Left cardiac atrium (tissue), 4 donors: Measurements from ENCODE around the gene SCN11A. TPM values are rescaled to one million over a fixed set of nuclear protein-coding genes. Genes with fewer than 3 reads are reported as not detected.

Experiments
- ATAC-seq, 2 donors: fragments of 200-7000 bp; cut with Tn5 transposase; one replicate each; pipeline ENCODE4 v1.9.1; 2020; ENCODE audit warnings: mild to moderate bottlenecking in 2 of 2, moderate library complexity in 2 of 2
- DNase-seq: peaks from one replicate; pipeline ENCODE4 v3.0.0-alpha.2; 2020
- intact Hi-C, 2 donors: fragments of 100-400 bp; cut with DNase I; formaldehyde crosslinking; loops; one replicate each; pipeline versions ENCODE4 v1.14.1 to v1.15.1; 2022 to 2023
- long read RNA-seq: library from polyadenylated mRNA; unstranded; transcript quantifications from one replicate; pipeline ENCODE4 v2.0.0, GENCODE V29; 2021
- total RNA-seq, 2 donors: library from RNA; stranded (reverse); fragmentation: NEBNext Ultra II Directional; extraction: Animal tissue kit (Norgen Biotek cat#: 25700); gene quantifications; one replicate each; pipeline ENCODE4 v1.2.1, GENCODE V29; 2021
- donor health status: DM: no; HTN: yes; CAD: no.
- donor health status: DM: no; HTN: yes; CAD: no; lungs with severe emphysema.
- donor health status: DM: yes; HTN: yes; CAD: no.
- donor health status: Dilated cardiomyopathy.

Gene SCN11A
- total RNA-seq: not detected
- long read RNA-seq: 0 reads

DNA sequence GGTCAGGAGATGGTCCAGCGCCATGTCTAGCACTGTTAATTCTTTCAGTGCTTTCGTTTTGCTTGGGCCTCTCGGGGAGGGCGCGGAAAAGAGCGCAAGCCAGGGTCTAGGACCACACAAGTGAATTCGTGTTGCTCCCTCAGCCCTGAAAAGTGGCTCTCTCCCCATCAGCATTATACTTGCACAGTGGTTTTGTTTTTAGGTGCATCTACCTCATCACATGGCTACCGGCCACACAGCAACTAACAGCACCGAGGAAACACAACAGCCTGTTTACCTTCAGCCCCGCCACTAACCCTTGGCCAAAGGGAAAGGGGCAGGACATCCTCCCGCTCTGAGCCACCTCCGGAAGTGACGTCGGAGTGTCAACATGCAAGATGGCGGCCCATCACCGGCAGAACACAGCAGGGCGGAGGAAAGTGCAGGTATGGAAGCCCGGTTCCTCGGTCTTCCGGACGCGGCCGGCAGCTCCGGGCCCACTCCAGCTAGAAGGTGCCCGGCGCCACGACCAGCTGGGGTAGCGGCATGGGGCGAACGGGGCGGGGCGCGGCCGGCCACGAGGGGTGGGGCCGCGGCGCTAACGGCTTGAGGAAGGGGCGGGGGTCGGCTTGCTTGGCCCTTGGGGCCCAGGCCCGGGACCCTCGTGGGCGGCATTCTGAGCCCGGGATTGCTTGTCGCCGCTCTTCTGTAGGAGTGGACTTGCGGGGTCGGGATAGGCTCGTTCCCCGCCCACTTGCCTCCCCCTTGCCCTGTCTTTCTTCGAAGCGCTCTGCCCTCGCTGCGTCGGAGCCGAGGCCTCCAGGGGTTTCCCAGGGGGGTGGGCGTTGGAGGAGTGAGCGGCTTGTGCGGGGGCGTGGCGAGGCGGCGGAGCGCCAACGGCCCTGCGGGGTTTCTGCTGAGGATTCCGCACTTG lies at the start of gene SCN11A, which contains the start of gene WDR48:
SCN11A (minus strand) TSS at position 296 of the 913 bp plus-strand sequence. CDS start 101,582 bp downstream, outside the sequence.
WDR48 (plus strand) TSS at position 368 of the 913 bp plus-strand sequence; CDS start at position 378, 10 bp downstream.
- peak; percentile 96 for DNase-seq
- intact Hi-C loops: no loop called here
- ATAC-seq: peak; percentile 100

DNA sequence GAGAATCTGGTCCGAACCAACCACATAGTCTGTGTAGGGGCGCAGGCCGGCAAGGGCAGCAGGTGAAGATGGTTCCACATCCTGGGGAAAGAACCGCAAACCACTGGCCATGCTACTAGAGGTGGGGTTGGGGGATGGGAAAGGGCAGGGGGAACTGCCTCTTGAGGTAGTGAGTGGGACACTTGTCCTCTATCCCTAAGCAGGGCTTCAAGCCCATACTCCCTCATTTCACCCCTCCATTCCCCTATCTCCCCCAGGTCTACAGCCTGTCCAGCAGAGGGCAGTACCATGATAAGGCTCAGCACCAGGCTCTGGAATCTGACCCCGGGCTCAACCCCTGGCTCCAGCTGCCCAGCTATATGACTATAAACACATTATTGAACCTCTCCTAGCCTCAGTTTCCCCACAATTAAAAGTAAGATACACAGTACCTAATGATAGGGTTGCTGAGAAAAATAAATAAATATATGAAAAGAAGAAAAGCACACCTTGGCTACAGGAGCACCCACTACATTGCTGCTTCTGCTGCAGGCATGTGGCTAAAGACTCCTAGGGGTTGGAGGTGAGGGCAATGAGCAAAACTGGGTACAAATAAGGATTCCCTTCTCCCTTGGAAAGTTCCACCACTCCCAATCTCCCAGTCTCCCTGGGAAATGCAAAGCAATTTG lies 49.4 kb upstream of the SCN11A start:
- ATAC-seq (peak; percentile 47 to 54), DNase-seq (no peak)
- intact Hi-C loops: no loop called here

DNA sequence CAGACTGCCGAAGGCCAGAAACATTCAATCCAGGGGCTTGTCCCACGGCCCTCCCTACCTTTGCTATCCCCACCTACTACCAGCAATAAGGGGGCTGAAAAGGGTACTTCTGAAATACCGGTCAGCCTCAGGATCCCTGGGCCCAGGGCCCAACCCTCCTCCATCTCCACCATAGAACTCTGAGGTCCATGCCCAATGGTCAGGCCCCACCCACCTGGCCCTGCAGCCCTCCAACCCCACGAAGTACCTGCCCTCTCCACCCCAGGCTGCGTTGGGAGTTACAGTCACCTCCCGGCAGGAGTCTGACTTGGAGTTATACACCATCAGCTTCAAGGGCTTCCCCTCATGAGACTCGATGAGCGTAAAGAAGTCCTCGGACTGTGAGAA lies 48.7 kb upstream of the SCN11A start:
- DNase-seq (no peak), ATAC-seq (no peak)
- intact Hi-C loops: no loop called here

DNA sequence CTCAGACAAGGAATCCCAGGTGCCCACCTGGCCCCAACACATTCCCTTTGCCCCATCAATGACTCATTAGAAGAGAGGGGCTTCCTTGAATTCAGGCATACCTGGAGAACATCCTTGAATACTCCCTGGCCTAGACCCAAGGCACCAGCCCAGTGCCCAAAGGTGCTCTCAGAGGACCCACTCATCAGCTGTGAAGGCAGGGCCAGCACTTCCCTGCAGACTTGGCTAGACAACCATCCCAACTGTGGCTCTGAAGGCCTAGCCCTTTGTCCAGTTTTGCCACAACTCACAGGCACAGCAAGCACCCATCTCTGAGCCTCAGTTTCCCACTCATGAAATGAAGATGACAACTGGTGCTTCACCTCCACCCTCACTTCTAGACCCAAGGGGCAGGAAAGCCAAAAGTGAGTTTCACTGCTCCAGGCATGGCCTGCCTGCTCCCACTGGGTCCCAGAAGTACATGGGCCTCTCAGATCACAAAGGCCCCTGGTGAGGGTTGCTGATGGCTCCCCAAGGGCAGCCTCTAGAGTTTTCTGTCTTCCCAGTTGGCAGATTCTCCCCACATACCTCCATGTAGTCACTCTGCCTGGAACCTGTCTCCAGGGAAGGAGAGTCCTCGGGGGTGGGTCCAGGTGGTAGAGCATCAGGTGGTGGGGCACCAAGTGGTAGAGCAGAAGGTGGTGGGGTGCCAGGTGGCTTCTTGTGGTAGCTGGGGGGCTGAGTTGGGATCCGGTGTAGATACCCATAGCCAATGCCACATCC lies 48.2 kb upstream of the SCN11A start:
- DNase-seq (no peak), ATAC-seq (no peak)
- intact Hi-C loops: no loop called here

DNA sequence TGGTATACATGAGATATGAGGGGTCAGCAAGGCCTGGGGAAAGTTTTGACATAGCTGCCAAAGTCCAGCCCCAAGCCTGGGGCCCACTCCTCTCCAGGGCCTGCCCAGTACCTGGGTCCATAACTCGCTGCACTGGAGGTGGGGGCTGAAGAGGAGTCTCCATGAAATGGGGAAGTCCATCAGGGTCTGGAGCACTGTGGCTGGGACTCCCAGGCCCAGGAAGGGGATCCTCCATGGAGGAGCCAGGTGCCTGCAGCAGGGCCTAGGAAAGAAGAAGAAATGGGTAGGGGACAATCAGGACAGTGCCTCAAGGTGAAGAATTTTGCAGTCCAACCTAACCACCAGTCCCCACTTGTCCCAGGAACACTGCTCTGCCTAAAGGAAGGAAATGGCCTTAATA lies 47.5 kb upstream of the SCN11A start:
- no peak for DNase-seq
- ATAC-seq: no peak
- intact Hi-C loops: no loop called here

DNA sequence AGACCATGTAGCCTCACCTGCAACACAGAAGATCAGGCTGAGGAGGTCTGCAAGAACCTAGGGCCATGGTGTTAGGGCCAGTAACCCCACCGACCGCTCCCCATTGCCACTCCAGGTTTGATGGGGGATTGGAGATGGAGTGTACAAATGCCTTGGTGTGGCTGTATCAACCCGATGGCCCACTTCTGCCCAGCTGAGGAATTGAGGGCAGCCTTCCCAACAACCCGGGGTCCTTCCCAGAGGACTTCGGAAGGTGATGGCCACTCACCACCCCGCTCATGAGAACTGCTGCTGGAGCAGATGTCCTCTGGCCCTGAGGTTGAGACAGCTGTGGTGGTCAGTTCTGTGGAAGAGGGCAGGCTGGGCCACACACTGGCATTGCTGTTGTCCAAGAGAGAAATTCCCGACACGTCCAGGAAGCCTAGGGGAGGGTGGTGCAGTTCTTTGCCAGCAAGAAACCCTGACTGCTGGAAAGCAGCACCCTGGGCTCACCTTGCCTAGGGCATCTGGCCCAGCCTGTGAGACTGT lies 46.8 kb upstream of the SCN11A start:
- intact Hi-C loops: no loop called here
- no peak for DNase-seq
- ATAC-seq: no peak

DNA sequence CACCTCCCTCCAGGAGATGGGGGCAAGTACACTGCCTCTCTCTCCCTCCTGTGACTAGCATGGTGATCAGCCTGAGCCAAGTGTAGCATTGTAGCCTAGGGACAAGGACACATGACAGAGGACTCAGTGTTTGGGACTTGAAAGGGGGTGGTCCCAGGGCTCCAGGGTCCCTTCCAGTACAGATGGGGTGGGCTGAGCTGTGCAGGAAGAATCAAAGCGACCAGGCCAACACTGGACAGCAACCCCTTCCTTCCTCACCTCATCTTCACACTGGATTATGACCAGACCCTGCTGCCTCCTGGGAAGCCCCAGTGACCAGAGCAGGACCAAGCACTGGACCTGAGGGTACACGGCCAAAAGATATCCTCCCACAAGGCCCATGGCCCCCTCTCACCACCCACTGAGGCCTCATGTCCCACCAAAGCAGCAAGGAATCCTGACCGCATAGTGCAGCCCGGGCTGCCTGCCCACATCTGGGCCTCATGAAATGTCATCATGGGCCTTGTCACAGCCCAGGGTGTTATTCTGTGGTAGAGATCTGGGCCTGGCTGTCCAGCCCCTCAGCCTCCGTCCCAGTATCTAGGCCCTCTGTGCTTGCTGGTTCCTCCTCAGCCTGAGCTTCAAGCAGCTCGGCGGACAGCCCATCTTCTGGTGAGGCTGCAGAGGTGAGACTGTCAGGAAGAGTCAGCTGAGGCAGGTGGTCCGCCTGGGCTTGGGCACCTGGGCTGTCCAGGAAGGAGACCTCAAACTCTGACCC lies 46.1 kb upstream of the SCN11A start:
- intact Hi-C loops: no loop called here
- ATAC-seq: no peak
- DNase-seq: no peak

DNA sequence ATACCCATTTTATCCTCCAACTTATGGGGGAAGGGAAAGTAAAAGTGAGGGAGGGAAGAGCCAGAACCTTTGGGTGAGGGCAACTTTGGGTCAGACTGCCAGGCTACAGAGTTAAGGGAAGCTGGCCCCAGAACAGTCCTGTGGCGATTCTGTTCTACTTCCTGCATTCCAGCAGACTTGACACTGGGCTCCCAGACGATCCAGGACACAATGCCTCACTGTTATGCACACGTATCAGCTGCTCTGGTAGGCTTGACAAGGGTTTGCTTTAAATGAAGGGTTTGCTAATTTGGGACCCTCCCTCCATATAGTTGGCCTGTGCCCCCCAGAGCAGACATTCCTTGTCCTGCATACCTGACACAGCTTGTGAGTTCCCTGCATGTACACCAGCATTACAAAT lies 45.0 kb upstream of the SCN11A start:
- DNase-seq (no peak), ATAC-seq (peak; percentile 25 to 43)
- intact Hi-C loops: no loop called here

DNA sequence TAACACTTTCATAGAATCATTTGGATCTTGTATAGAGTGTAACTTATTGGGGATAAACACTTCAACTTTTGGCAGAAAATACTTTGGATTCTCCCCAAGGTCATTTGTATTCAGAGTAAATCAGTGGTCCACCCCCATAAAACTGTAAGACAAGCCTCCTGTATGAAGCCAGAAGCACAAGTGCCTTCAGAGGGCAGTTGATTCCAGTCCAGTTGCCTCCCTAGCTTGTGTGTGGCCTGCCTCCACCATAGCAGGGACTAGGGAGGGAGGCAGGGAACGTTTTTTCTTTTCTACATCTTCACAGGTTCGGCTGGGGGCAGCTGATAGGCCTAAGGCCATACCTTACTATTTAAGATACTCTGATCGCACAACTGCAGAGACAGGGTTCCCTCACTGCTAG lies 44.0 kb upstream of the SCN11A start:
- no peak for ATAC-seq
- DNase-seq: no peak
- intact Hi-C loops: no loop called here

DNA sequence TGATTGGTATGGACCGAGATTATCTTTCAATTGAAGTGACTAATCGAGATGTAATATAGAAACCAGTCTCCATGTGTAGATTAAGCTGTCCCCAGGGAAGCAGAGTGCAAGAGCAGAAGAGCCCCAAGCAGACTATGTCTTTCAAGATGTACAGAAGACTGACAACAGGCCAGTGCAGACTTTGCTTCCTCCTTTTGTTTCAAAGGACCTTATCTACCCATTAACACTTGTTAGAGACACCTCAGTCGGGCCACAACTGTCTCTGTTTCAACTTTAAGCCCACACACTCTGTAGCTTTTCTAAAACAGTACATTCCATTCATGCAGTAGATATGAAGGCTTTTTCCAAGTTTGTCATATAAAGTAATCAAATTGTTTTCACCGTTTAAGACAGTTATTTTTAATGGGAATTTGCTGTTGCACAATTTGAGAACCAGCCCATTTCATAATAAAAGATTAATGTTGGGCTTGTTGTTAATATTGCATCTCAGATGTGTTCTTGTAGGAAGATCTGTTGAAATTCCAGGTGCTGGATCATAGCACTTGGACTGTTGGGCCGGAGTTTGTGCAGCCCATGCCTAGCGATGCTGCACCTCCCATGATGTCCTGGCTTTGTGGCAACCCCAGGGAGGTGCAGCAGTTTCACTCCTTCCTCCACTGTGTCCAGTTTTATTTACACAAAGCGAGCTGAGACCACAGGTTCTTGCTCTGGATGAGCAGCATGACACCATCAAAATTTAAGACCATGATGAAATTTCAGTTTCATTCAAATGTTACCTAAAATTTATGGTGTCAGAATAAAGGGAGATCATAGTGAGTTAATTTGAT lies 43.3 kb upstream of the SCN11A start:
- intact Hi-C loops: no loop called here
- ATAC-seq: no peak
- DNase-seq: no peak

DNA sequence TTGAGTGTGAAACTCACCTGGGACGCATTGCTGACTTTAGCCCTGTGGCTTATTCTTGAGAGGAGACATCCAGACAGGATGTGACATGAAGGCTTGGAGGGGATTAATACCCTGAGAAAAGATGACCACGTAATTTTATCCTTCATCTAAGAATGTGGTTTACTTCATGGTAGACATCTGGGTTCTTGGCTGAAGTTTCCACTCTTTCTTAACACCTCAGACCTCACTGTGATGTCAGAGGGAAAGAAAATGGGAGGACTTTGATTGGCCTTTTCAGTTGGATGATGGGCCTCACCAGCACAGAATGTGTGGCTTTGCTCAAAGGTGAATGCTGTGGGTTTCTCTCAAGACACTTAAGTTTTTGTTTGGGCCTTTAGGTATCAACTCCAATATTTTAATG lies 39.2 kb upstream of the SCN11A start:
- no peak for ATAC-seq
- DNase-seq: no peak
- intact Hi-C loops: no loop called here

DNA sequence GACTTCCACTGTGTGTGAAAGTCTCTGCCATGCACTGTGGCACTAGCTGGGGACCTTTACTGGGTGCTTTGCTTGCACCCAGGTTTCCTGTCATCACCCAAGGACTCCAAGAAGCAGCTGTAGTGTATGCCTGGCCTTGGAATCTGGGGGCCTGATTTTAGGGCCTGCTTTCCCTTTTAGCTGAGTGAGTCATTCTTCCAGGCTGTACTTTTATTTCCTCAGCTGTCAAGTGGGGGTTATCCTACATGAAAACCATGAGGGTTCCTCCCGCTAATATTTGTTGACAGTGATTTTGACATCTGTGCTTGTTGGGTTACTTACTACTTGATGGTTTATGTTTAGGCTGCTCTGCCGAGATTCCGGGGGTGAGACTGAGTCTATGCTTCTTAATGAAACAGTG lies 37.1 kb upstream of the SCN11A start:
- no peak for DNase-seq
- intact Hi-C loops: no loop called here
- ATAC-seq: no peak

DNA sequence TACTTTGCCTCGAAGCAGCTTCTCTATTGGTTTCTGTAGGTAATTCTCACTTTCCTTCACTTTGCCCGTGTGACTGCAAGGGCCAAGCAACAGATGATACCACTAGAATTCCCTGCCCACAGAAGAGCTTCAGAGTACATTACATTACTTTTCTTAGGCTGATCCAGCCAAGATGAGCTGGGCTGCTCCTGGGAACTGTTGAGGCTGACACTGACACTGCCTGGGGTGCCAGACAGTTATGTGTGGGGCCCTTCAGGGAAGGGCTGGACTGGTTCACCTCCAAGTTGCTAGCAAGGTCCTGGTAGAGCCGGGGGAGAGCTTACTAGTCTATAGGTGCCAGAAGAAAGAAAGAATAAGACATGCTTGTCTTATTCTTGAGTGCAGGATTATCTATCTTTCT lies 36.7 kb upstream of the SCN11A start:
- intact Hi-C loops: no loop called here
- DNase-seq (no peak), ATAC-seq (no peak)

DNA sequence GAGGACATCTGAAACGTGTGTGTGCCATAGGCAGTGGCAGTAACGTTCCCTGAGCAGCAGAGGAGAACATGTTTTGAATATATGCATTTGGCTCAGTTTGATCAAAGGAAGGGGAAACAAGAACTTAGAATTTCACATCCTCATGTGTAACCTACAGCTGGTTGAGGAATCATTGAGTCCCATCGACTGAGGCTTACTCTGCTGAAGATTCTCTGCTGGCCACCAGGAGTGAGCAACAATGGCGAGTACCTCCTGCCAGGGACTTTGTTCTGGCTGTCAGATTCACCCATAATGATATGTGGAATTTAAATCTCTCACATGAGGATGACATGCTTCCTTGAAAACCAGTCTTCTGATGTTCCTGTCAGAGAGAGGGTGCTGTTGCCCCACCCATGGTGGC lies 34.4 kb upstream of the SCN11A start:
- DNase-seq (no peak), ATAC-seq (no peak)
- intact Hi-C loops: no loop called here

DNA sequence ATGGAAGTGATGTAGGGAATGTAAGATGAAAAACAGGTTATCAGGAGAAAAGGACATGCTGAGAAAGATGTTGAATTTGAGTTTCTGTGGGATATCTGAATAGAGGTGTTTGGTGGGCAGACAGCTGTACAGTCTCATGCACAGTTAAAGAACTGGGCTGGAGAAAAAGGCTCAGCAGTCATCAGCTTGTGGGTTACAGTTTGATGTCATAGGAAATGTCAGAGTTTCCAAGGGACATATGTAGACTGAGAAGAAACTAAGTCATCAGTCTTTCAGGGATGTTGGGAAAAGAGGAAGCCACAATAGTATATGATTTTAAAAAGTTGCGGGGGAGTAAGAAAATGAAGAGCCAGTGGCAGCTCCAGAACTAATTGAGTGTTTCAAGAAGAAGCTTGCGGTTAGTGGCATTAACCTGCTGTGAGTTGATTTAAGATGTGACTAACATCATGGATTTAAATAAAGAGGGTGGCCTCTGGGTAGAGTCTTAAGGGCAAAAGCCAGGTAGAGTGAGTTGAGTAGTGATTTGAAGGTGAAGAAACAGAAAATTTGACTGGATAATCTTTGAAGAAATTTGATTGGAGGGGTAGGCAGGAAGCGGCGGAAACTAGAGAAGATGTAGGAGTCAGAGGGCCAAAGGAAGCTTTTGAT lies 31.0 kb upstream of the SCN11A start:
- intact Hi-C loops: no loop called here
- ATAC-seq: no peak
- no peak for DNase-seq

DNA sequence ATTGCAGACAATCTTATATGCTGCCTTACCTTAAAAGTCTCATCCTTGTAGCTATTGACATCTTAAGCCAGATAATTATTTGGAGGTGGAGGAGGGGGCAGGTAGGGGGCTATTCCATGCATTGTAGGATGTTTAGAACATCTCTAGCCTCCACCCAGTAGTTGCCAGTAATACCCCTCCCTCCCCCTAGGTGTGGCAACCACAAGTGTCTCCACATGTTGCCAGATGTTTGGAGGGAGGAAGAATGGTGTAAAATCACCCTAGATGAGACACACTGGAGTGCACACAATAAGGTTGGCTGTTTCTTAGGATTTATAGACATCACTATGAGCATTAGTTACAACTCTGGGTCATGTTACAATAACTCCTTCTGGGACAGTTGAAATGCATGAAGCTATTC lies 28.3 kb upstream of the SCN11A start:
- intact Hi-C loops: no loop called here
- no peak for ATAC-seq
- no peak for DNase-seq

DNA sequence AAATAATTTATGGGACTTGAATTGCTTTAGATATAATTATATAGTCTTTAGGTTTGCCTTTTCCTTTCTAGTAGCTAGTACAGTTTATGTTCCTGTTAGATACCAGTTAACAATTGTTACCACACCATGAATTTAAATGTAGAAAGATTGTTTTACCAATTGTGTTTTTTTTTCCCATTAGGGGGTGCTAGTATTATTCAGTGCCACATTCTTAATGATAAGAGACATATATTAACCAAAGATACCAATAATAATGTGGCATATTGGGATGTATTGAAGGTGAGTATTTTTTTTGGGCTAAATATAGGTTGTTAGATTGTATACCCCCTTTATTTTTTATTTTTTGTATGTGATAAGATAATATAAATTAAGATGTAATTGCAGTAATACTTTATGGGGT lies 27.8 kb upstream of the SCN11A start:
- ATAC-seq (no peak), DNase-seq (no peak)
- intact Hi-C loops: no loop called here

DNA sequence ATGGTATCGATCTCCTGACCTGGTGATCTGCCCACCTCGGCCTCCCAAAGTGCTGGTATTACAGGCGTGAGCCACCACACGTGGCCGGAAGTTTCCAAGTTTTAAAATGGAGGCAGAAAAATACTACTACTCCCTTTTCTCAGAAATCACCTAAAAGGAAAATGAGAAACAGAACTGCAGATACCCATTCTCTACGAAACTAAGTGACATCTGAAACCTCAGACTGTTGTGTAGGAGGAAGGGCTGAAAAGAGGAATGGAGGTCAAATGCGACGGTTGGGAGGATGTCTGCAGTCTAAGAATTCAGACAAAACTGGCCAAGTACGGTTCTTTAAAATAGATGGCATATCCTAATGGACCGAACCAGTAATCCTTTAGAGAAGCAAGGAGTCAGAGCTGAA lies 24.2 kb upstream of the SCN11A start:
- DNase-seq: no peak
- no peak for ATAC-seq
- intact Hi-C loops: no loop called here
